ENCODE data around the gene CNKSR3.
A peak's percentile ranks its signal among the peaks of the same experiment; 100 is the strongest.

Gene CNKSR3

DNA sequence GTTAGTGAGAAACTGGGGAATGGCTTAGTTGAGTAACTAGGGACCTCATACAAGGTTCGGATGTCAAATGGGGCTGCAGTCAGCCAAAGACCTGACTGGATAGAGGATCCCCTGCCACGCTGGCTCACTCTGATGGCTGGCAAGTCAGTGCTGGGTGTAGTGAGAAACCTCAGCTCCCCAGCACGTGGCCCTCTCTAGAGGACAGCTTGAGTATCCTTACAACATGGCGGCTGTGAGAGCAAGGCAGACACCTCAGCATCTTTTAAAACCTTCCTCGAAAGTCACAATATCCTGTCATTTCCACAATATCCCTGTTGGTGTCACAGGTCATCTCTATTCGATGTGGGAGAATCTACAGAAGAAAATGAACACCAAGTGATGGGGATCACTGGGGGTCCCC is 127.2 kb downstream of the CNKSR3 start:
- no peak for DNase-seq (ENCODE audit: low read depth in 2 of 2)

DNA sequence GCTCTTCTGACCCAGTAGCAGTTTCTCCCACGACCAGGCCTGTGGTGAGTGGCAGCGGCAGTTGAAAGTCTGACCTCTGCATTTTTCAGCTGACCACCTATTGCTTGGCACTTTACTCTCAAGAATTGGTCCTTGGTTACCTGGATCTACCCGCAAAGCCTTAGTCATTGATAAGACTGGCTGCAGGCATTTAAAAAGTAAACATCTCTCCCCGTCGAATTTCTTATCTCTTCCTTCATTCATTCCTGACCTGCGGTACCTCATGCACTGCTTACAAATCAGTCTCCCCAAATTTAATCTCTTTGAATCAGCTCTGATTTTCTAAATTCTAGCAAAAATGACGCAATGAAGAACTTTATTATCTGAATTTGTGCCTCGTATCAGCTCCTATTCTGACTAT is 127.7 kb downstream of the CNKSR3 start:
- no peak for DNase-seq (ENCODE audit: low read depth in 2 of 2)

DNA sequence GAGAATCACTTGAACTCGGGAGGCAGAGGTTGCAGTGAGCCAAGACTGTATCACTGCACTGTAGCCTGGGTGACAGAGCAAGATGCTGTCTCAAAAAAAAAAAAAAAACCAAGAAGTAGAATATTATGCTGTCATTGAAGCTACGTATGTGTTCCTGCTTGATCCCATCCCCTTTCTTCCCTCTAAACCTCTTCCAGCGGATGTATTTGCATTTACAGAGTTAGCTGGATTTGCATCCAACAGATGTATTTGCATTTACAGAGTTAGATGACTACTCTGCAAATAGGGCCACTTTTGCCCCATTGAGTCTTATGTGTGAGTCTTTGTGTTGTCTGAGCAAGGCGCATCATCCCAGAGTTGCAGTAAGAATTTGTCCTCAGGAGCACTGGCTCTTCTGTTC is 128.9 kb downstream of the CNKSR3 start:
- DNase-seq (ENCODE audit: low read depth in 2 of 2) = no peak

DNA sequence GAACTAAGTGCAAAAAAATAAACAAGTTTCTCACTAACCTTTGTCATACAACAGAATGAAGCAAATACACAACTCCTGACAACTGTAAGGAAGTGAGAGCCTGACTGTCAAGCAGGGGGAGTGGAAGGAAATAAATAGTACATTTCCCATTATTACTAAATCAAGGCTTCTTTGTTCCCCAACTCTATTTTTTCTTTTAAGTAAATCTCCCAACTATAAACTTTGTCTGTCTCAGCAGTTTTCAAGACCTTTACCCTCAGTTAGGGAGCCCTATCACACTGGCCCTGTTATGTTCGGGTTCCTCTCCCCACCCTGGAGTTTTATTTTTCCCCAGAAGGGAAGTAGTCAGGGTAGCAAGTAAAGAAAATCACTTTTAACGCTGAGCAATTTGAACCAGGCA is 129.7 kb downstream of the CNKSR3 start:
- DNase-seq (ENCODE audit: low read depth in 2 of 2) = no peak

DNA sequence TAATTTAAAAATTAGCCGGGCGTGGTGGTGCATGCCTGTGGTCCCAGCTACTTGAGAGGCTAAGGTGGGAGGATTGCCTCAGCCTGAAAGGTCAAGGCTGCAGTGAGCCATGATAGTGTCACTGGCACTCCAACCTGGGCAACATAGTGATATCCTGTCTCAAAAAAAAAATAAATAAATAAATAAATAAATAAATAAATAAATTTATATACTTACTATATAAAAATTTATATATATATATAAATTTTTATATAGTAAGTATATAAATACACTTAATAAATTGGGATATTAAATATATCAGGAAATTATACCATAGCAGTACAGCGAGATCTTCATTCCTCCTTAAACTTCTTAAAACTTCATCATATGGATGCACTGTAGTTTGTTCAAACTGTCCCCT is 130.9 kb downstream of the CNKSR3 start:
- no peak for DNase-seq (ENCODE audit: low read depth in 2 of 2)

DNA sequence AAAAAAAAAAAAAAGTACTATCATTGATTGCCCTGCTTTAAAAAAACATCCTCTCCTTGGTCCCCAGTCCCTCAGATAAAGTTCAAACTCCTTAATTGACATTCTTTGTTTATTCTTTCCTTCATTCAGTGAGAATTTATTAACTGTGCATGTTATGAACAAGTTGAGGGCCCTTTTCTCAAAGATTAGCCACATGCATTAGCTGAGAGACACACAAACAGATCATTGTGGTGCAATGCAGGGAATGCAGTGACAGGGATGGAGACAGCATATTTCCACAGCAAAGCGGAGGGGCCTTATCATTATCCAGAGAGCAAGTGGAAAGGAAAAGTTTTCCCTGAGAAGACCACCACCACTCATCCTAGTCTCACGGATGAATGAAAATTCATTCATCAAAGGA is 132.0 kb downstream of the CNKSR3 start:
- no peak for DNase-seq (ENCODE audit: low read depth in 2 of 2)

DNA sequence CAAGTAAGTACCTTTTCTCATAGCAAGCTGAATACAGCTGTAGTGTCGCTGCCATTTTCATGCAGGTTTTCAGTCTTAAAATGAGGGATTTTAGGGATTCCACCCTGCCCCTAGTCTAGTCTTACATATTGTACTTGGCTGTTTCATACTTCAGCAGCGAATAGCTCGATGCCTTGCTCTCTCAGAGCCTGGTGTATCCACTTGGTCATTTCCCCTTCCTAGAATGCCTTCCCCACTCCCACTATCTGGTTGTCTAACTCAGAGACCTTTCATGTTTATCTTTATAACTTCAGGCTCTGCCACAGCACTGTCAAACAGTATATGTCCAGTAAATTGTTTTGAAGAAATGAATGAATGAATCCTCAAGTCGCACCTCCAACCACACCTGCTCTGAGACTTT is 132.8 kb downstream of the CNKSR3 start:
- no peak for DNase-seq (ENCODE audit: low read depth in 2 of 2)

DNA sequence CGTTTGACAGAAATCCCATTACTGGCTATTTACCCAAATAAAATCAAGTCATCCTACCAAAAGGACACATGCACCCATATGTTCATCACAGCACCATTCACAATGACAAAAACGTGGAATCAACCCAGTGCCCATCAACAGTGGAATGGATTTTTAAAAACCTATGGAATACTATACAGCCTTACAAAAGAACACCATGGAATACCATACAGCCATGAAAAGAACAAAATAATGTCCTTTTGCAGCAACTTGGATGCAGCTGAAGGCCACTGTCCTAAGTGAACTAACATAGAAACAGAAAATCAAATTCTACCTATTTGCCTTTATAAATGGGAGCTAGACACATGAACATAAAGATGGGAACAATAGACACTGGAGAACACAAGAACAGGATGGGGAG is 136.5 kb downstream of the CNKSR3 start:
- no peak for DNase-seq (ENCODE audit: low read depth in 2 of 2)

DNA sequence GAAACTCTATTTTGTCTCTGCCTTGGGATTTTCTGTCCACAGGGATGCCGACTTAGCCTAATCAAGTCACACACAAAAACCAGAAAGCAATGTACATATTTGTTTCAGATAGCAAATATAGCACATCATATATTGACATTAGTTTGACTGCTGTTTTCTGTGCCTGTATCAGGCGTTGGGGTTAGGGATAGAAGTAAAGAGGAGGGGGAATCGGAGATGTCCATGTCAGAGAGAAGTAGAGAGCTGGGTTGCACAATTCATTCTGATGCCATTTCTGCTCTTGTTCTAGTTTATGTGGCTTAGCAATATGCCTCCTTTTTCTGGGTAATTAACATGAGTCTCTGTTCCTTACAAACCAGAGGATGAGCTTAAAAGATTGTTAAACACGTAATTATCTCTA is 139.2 kb downstream of the CNKSR3 start:
- no peak for DNase-seq (ENCODE audit: low read depth in 2 of 2)

DNA sequence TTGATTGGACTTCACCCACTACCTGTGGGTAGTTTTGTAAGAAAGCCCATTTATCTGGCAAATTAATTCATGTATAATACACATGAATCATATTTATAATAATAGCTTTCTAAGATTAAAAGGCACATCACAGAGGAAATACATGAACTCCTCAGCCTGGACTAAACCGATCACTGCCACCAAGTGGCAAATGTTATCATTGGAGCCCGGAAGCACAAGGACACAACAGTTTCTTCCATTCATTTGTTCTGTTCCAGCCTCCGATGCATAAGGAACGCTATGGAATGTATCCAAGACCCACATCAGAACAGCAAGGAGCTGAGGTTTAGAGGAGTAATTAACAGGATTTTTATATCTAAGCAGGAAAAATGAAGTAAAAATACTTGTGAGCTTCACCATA is 139.9 kb downstream of the CNKSR3 start:
- DNase-seq (ENCODE audit: low read depth in 2 of 2) = peak in 1 of 2 donors; percentile 7

DNA sequence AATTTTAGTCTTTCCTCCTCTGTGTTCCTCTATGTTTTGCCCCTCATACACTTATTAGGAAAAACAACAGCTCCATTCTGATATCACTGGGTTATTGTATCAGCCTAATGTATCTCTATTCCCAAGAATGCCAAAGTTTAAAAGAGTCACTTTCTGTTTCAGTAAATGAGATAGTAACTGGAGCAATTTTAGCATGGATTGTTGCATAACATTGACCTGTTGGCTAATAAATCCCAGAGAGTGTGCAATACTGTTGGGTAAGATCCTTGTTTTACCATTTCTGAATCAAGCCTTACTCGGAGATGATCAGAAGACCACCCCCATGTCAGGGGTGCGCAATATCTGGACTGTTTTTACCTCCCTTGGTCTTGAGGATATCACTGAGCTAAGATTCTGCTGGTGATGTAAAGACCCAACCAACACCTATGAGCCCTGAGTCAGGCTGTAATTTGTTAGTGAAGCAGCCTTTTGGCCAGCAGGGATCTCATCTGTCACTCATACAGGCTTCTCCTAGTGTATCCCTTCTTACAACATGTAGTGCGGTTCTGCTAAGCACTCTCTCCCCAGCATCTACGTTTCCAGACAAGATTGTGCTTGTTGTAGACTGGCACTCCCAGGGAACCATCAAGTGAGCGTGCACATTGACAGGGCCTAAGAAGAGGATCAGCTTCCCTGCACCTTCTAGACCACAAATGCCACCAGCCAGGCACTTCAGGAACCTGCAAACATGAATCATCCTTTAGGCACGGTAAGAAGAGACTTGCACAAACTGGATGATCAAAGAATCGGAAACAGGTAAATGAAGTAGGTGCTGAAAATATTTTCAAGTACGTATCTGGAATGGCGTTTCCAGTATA is 142.4 kb downstream of the CNKSR3 start:
- no peak for DNase-seq (ENCODE audit: low read depth in 2 of 2)

DNA sequence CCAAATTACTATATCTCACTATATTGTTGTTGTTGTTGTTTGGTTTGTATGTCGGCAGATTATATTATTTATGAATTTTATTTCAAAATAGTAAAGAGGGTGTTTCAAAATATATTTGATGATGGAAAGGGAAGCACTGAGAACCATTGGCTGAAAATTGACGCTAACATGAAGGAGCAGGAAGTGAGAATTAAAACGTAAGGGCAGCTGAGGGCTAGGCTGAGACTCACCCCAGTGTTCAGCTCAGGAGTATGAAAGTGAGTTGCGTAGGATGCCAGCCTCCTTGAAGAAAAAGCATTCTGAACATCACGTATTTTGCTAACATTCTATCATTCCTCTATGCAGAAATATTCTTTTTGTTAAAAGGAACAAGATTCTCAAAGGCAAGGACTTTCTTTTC is 143.1 kb downstream of the CNKSR3 start:
- DNase-seq (ENCODE audit: low read depth in 2 of 2) = no peak

DNA sequence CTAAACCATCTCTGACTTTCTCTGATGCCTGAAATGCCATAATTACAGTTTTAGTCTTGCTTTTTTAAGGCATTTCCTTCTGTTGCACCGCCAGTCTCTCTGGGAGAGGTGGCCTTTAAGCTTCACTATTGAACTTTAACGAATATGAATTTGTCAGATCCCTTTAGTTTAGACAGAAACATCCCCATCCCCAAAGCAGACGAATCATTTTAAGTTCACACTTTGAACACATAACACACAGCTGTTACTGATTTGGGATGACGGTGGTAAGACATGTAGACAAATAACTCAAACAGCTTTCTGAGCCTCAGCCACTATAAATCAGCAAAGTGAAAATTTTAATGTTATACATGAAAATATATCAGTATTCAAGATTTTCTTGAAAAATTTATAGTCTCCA is 146.7 kb downstream of the CNKSR3 start:
- no peak for DNase-seq (ENCODE audit: low read depth in 2 of 2)

DNA sequence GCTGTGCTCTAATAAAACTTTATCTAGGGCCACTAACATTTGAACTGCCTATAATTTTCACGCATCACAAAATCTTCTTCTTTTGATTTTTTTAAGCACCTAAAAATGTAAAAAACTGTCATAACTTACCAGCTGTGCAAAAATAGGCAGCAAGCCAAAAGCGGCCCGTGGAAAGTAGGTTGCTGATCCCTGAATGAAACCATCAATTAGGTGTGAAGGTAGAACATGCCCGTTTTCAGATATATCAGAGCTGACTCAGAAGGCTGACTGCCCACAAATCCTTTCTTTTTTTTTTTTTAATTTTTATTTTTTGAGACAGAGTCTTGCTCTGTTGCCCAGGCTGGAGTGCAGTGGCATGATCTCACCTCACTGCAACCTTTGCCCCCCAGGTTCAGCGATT is 149.0 kb downstream of the CNKSR3 start:
- DNase-seq (ENCODE audit: low read depth in 2 of 2) = no peak

DNA sequence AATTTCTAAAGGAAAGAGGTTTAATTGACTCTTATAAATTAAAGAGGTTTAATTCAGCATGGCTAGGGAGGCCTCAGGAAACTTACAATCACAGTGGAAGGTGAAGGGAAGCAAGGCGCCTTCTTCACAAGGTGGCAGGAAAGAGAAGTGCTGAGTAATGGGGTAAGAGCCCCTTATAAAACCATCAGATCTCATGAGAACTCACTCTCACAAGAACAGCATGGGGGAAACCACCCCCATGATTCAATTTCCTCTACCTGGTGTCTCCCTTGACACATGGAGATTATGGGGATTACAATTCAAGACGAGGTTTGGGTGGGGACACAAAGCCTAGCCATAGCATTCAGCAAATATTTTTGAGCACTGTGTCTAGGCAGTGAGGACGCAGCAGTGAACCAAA is 150.0 kb downstream of the CNKSR3 start:
- no peak for DNase-seq (ENCODE audit: low read depth in 2 of 2)

DNA sequence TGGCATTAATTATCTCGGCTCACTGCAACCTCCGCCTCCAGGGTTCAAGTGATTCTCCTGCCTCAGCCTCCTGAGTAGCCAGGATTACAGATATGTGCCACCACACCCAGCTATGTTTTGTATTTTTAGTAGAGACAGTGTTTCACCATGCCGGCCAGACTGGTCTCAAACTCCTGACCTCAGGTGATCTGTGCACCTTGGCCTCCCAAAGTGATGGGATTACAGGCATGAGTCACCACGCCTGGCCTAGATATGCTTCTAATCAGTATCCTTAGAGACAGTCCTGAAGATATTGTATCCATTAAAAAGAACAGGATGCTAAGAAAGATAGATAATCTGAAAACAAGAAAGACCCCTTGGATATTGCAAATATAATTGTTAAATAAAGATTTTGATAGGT is 150.8 kb downstream of the CNKSR3 start:
- DNase-seq (ENCODE audit: low read depth in 2 of 2) = no peak

DNA sequence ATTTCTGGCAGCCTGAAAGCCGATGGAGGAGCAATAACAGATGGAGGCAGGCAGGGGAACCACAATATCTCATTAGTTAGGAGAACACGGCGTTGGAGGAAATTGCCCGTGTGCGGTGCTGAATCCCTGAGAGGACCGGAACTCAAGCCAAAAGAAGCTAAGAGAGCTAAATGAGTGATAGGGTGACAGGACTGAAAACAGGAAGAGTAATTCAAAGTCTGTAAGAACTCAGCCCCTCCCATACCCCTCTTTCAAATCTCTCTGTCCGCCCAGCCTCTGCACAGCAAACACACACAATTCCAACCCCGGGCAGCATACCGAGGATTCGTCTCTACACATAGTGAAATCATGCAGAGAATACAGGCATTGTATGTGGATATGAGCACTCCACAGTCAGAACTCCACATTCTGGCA is 151.3 kb downstream of the CNKSR3 start:
- DNase-seq (ENCODE audit: low read depth in 2 of 2) = no peak

DNA sequence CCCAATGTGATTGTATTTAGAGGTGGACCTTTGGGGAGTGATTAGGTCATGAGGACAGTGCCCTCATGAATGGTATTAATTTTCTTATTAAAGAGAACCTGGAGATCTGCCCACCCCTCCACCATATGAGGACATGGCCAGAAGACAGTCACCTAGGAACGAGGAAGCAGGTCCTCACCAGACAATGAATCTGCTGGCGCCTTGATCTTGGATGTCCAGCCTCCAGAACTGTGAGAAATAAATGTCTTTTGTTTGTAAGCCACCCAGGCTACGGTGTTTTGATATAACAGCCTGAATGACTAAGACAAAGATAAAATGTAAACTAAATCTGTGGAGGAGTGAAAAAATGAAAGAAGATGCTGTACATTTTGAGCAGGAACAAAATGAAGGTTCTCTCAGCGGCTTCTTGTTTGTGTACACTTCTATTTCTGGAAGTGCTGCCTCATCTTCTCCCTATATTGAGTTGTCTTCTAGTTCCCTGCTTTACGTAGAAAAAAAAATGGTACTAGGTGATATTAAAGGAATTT is 152.4 kb downstream of the CNKSR3 start:
- DNase-seq (ENCODE audit: low read depth in 2 of 2) = no peak

DNA sequence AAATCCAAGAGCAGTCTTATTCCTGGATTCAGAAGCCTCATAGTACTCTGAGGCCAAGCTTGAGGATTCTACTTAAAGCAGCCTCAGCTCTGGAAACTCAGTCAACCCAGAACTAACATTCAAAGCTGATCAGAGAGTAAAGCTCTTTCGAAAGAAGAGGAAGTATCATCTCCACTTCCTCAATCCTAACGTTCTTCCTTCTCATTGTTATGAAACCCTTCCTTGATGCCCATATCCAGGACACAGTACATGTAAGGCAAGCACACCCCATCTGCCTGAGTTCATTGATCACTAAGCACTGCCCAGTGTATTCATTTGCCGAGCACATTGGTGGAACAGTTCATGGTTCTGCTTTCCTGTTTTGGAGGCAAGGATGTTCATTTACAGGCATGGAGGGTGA is 153.8 kb downstream of the CNKSR3 start, which contains the start of gene IPCEF1:
IPCEF1 (minus strand) TSS at position 114 of the 400 bp plus-strand sequence. CDS start 90,856 bp downstream, outside the sequence.
- DNase-seq (ENCODE audit: low read depth in 2 of 2) = no peak

DNA sequence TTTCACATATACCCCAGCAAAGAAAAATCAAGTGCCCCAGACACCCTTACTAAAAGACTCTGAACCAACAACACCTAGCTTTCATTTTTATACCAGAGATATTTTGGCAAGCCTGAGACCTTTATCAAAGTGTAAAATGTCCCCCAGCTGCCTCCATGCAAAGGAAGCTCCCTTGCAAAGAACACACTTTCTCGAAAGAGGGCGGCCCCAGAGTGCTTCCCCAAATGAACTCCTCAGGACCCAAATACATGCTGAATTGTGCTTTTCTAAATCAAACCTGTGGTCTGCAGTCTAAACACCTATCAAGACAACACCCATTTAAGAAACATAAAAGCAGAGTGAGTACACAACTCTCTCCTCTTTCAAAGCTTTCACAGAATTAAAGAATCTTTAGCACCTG is 154.4 kb downstream of the CNKSR3 start:
- DNase-seq (ENCODE audit: low read depth in 2 of 2) = no peak

DNA sequence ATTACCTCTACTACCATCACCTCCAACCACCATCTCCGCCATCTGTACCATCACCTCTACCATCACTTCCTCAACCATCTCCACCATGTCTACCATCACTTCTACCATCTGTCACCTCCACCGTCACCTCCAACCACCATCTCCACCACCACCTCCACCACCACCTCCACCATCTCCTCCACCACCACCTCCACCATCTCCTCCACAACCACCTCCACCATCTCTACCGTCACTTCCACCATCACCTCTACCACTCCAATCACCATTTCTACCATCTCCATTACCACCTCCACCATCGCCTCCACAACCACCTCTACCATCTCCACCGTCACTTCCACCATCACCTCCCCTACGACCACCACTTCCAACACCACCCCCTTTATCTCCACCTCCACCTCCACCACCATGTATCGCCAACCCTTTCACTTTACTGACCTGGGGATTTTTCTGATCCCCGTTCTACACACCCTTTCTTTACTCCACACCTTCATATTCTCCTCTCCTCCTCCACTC is 156.2 kb downstream of the CNKSR3 start:
- DNase-seq (ENCODE audit: low read depth in 2 of 2) = no peak

DNA sequence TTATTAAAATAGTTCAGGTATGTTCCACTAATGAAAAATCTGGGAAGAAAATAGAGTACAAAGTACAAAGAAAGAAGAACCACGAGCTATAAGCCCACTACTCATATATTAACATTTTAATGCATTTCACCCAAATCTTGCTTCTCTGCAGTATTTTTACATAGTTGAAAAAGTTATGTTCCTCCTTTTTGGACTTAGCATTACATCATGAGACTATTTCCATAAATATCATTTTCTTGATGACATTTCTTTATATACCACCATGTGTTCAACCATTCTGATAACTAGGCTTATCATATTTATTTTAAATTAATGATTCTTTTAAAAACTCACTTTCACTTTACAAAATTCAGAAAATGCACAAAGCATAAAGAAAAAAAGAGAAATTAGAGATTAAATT is 156.9 kb downstream of the CNKSR3 start:
- no peak for DNase-seq (ENCODE audit: low read depth in 2 of 2)

DNA sequence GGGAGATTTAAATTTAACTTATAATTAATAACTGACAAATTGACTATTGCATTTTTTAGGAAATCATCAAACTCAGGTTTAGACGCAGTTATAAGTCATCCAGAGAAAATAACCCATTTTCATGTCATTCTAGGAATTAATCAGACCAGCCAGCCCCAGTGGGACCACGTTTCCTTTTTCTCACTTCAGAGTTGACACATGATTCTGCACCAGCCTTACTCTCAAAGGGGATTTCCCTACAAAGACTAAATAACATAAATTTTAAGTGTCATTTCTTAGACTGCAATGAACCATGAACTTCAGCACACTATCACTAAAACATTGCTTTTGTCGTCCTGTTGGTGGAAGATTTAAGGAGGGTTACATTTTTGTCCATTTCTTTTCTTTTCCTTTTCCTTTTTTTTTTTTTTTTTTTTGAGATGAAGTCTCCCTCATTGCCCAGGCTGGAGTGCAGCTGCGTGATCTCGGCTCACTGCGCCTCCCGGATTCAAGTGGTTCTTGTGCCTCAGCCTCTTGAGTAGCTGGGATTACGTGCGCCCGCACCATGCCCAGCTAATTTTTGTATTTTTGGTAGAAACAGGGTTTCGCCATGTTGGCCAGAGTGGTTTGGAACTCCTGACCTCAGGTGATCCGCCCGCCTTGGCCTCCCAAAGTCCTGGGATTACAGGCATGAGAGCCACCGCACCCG is 157.4 kb downstream of the CNKSR3 start:
- peak; percentile 21 to 44 for DNase-seq (ENCODE audit: low read depth in 2 of 2)
